HG02571 (cell line): ENCODE data around the gene CABP5.
"Not testable (repeated sequence)": the region's sequence is repeated elsewhere in the genome, so short reads cannot be mapped to it uniquely, and the experiment has no call there.

Source experiments
- ATAC-seq: cut with Tn5 transposase; IDR thresholded peaks from one replicate; pipeline ENCODE4 v1.9.1; 2021; ENCODE audit warnings: mild to moderate bottlenecking, moderate library complexity; ENCODE audit not compliant: unreplicated experiment

CABP5 gene

DNA sequence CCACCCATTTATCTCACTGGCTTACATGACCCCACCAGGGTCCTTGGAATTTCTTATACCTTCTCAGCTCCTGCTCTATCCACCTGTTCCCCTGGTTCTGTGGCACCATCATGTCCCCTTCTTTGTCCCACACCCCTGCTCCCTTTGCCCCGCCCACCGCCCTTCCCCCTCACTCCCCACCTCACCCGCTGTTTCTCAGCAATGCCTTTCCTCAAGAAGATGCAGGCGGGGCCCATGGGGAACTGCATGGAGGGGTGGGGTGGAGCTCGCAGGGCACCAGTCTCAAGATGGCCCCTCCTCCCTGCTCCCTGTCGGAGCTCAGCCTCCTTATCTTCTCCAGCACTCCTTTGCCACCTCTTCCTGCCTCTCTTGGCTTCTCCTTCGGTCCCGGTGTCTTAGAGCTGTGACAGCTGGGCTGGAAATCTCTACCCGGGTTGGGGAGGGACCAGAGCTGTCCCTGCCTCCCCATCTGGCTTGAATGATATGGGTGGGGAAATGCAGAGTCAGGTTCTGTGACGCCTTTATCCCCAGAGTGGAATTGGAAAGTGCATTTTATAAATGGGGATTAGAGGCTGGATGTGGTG is at the start of gene CABP5:
Gene CABP5, minus strand, starts transcription at position 405 of the 584 bp plus-strand sequence. Its CDS starts 157 bp downstream, at position 248.
- no peak for ATAC-seq

DNA sequence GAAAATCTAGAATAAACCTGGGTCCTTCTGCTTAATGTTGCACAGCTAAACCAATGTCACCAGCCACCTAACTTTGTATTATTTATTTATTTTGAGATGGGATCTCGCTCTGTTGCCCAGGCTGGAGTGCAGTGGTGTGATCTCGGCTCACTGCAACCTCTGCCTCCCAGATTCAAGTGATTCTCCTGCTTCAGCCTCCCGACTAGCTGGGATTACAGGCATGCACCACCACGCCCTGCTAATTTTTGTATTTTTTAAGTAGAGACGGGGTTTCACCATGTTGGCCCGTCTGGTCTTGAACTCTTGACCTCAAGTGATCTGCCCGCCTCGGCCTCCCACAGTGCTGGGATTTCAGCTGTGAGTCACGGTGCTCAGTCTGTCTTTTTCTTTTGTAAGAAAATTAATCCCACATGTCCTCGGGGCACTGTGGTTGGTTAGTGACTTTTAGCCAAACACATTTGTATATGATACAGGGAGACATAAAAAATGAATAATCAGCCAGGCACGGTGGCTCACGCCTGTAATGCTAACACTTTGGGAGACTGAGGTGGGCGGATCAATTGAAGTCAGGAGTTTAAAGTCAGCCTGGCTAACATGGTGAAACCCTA is 47.3 kb upstream of the CABP5 start:
- not testable (repeated sequence) for ATAC-seq

DNA sequence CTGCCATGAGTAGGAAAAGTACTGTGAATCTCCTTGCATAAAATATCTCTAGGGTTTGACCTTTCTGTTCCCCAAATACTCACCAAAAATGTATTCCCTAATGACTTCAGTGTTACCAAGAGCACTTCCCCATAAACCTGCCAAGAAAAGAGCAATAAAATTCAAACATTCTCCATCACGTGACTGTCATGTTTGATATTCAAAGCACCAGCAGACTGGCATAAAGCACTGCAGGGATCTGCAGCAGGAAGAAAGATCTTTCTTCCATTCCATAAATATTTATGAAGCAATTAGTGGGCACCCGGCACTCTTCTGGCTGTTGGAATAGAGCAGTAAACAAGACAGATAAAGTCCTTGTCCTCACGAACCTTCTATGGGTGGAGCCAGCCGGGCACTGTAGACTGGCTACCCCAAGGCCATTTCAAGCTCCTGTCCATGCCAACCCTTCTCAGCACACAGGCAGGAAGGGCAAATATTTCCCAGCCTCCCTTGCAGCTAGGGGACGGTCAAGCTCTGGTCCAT is 46.5 kb upstream of the CABP5 start:
- no peak for ATAC-seq

DNA sequence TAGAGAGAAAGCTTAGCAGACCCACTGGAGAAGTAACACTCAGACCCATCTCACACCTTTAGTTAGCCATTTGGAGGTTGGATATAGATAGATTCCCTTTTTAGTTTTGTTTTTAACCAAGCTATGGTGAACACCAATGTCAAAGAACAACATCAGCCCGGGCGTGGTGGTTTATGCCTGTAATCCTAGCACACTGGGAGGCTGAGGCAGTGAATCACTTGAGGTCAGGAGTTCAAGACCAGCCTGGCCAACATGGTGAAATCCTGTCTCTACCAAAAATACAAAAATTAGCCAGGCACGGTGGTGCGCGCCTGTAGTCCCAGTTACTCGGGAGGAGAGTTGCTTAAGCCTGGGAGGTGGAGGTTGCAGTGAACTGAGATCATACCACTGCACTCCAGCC is 45.1 kb upstream of the CABP5 start:
- not testable (repeated sequence) for ATAC-seq

DNA sequence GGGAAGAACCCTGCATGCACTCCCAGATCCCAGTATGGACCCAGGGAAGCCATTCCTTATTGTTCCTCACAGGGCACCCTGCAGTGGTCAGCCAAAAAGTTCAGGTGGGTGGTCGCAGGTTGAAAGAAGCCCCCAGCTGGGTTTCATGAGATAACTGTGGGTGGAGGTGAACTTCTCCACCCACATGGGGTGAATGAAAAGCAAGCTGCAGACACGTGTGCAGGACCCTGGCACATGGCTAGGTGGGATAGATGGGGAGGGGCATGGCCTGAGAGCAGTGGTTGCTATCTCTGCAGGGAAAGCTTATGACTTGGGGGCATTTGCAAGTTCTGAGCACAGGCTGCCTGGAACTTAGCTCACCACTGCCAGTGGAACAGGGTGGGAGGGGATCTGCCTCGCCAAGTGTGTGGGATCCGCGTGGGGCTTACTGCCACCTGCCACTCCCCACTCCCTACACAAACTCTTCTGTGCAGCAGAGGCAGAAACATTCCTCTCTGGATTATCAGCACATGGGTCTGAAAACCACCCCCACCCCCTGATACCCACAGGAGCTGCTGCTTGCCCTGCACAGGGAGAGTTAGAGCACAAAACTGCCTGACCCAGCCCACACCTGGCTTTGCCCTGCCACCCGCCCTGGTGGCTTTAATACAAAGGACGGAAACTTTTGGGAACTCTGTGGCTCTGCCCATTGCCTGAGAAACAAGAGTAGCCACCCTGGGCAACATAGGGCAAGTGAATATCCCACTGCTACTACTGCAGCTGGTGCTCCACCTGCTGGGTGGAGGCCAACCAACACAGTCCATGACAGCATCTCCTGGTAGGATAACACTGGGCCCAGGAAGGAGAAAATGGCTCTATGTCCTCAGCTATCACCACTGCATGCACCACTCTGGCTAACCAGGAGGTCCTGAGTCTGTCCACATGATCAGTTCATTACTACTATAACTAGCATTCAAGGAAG is 42.3 kb upstream of the CABP5 start:
- ATAC-seq, result no peak

DNA sequence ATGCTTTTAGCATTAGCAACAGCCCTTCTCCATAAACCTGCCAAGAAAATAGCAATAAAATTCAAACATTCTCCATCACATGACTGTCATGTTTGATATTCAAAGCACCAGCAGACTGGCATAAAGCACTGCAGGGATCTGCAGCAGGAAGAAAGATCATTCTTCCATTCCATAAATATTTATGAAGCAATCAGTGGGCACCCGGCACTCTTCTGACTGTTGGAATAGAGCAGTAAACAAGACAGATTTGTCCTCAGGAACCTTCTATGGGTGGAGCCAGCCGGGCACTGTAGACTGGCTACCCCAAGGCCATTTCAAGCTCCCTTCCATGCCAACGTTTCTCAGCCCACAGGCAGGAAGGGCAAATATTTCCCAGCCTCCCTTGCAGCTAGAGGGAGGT is 41.2 kb upstream of the CABP5 start:
- ATAC-seq, result no peak

DNA sequence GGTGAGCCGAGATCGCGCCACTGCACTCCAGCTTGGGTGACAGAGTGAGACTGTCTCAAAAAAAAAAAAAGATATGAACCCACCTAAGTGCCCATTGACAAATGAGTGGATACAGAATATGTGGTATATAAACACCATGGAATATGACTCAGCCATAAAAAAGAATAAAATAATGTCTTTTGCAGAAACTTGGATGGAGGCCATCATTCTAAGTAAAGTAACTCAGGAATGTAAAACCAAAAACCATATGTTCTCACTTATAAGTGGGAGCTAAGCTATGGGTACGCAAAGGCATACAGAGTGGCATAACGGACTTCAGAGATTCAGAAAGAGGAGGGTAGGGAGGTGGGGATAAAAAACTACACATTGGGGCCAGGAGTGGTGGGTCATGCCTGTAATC is 37.2 kb upstream of the CABP5 start:
- no peak for ATAC-seq

DNA sequence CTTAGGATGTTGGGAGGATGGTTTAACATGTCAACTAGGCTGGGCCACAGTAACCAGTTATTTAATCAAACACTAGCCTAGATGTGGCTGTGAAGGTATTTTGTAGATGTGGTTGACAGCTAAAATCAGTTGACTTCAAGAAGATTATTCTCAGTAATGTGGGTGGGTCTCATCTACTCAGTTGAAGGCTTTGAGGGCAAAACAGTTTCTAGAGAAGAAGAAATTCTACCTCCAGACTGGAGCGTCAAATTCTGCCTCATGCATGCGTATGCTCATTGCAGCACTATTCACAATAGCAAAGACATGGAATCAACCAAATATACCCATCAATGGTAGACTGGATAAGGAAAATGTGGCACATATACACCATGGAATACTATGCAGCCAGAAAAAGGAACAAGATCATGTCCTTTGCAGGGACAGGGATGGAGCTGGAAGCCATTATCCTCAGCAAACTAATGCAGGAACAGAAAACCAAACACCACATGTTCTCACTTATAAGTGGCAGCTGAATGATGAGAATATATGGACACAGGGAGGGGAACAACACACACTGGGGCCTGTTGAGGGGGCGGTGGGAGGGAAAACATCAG is 26.4 kb upstream of the CABP5 start:
- not testable (repeated sequence) for ATAC-seq

DNA sequence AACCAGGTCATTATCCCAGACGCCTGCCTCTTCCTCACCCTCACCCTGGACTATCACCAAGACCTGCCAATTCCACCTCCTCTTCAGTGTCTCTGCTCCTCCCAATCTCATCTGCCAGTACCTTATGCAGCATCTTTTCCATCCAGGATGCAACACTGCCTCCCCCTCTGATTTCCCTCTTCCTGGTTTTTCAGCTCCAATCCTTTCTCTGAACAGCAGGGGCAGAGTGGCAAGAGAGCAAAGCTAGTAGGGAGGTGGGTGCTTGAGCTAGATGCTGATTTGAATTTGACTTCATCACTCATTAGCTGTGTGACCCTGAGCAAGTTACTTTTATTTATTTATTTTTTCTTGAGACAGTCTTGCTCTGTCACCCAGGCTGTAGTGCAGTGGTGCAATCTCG is 25.6 kb upstream of the CABP5 start:
- no peak for ATAC-seq

DNA sequence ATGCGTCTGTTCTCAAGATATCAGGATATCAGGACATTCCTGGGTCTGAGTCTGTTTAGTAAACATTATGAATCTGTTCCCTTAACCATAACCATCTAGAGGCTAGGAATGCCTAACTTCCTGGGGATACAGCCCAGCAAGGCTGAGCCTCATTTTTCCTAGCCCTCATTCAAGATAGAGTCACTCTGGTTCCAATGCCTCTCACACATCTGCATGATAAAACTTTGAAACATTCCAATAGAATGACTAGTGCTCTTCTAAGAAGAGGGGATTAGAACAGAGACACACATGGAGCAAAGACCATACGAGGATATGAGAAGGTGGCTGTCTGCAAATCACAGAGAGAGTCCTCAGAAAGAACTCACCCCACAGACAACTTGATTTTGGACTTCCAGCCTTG is 20.6 kb upstream of the CABP5 start:
- ATAC-seq, result no peak

DNA sequence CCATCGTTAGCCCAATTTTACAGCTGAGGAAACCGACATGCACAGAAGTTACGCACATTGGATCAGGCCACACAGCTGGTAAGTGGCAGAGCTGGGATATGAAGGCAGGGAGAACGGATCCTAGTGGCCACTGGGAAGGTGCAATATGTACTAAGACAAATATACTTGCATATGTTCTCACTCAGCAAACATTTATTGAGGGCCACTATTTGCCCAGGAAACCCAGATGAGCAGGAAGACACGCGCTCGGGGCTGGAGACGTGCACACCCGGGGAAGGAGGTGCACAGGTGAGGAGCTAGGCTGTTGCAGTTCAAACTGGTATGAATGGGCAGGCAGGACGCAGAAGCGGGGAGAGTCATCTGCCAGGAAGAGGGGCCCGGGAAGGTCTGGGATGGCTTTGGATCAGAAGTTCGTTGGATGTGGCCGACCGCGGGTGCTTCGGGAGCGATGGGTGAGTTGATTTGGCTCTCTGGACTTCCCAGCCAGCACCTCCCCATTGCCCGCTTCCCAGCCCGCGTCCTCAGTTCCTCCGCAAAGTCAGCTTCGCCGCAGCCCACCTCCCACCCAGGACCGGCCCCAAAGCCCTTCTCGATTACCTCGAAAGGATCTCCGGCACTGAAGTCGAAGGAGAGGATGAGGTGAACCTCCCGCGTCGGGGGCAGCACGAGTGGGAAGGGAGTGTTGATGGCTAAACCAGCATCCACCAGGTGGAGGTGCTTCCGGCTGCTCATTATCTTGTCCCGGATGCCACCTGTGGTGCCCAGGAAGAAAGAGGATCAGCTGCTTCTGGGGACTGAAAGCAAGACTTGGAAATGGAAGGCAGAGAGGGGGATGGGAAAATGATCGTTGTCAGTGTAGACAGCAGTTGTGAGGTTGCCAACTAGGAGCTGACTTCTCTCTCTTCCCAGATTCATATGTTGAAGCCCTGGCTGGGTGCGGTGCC is 17.8 kb upstream of the CABP5 start:
- no peak for ATAC-seq

DNA sequence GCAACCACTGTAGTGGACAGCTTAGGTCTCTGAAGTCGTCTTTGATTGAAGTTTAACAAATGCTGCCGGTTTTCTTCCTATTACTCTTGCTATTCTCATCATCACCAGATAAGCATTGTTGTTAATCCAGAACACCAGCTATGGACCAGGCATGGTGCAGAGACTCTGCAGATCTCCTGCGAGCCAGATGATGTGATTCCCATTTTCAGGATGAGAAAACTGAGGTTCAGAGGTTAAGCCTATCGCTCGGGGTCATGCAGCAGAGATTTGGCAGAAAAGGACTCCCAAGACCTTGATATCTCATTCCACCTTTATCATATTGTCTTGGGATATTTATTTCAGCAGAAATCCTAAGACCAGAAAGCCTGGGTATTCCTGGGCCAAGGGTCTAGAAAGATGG is 16.5 kb upstream of the CABP5 start:
- no peak for ATAC-seq

DNA sequence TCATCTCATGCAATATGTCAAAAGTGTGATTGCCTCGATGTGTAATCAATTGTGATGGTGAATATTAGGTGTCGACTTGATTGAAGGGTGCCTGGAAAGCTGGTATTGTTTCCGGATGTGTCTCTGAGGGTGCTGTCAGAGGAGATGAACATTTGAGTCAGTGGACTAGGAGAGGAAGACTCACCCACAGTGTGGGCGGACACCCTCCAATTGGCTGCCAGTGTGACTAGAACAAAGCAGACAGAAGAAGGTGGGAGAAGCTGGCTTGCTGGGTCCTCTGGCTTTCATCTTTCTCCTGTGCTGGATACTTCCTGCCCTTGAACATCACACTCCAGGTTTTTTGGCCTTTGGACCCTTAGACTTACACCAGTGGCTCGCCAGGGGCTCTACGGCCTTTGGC is 15.5 kb upstream of the CABP5 start:
- no peak for ATAC-seq

DNA sequence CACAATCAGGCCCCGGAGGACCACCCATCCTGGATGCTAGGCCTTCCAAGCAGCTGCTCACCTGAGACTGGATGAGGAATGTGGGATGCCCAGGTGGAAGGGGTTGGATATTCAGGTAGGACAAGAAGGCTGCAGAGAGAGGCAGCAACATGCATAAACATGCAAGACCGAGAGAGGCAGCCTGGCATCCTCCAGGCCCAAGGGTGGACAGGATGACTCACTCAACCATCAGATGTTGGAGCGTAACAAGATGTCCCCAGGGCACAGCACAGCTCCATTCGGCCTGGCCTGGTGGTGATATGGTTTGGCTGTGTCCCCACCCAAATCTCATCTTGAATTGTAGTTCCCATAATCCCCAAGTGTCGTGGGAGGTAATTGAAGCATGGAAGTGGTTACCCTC is 10.0 kb upstream of the CABP5 start:
- ATAC-seq, result no peak

DNA sequence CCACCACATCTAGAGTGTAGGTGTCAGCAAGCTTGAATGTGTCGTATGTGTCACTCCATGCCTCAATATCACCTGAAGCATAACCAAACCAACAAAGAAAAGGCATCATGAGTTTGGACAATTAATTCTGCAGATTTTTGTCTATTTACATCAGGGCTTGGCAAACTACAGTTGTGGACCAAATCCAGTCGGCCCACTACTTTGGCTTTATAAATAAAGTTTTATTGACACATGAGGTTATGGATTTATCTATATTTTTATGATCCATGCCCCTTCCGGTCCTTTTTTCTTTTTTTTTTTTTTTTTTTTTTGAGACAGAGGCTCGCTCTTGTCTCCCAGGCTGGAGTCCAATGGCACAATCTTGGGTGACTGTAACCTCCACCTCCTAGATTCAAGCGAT is 9.2 kb upstream of the CABP5 start:
- ATAC-seq, result no peak

DNA sequence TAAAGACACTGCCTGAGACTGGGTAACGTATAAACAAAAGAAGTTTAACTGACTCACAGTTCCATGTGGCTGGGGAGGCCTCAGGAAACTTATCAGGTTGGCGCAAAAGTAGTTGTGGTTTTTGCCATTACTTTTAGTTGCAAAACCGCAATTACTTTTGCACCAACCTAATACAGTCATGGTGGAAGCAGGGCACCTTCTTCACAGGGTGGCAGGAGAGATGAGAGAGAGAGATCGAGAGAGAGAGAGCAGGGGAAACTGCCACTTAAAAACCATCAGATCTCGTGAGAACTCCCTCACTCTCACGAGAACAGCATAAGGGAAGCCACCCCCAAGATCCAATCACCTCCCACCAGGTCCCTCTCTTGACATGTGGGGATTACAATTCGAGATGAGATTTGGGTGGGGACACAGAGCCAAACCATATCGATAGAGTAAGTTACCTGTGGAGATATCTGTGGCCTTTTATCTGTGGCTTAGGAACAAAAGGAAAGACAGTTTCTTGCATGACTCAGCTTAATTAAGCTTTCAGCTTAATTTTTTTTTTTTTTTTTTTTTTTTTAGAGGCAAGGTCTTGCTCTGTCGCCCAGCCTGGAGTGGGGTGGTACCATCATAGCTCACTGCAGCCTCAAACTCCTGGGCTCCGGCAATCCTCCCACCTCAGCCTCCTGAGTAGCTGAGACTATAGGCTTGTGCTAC is 7.6 kb upstream of the CABP5 start:
- ATAC-seq, result no peak

DNA sequence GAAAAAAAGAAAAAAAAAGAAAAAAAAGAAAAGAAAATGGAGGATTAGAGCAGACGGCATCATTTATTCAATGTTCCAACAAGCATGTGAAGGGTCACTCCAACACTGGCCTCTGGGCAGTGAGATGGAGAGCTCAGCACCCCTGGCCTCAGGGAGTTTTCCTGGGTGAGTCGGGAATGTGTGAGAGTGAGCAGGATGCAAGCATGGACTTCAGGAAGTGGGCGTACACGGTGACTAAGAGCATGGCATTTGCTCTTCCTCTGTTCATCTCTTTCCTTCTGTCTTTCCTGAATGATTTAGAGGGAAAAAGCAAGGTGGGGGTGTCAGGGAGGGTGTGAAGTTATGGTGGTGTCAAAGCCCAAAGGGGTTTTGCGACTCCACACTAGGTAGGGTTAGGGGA is 682 bp upstream of the CABP5 start:
- ATAC-seq, result no peak

DNA sequence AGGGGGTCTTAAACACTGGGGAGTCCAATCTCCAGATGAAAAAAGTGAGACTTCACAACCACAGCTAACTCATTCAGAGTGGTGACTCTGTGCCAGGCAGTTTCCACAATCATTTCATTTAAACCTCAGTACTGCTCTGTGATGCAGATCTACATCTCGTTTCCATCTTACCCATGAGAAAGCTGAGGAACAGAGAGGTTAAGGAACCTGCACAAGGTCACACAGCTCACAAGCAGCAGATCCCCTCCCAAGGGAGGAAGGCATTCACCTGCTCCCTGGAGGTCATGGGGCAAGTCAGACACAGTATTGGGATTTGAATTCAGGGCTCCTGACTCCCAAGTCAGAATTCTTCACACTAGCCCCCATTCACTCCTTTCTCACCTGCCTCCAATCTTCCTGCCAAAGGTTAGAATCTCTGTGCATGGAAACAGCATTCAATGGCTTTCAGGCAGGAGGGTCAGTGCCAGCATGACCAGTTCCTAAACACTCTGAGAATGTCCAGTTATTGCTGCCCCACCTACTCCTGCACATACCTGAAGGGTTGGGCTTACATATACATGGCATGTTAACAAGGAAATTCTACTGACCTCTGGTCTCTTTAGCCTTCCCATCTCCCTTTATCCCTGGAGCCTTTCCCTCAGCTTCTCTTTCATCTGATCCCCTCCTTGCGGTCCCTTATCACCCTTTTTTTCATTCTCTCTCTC is 1.9 kb downstream of the CABP5 start:
- no peak for ATAC-seq

DNA sequence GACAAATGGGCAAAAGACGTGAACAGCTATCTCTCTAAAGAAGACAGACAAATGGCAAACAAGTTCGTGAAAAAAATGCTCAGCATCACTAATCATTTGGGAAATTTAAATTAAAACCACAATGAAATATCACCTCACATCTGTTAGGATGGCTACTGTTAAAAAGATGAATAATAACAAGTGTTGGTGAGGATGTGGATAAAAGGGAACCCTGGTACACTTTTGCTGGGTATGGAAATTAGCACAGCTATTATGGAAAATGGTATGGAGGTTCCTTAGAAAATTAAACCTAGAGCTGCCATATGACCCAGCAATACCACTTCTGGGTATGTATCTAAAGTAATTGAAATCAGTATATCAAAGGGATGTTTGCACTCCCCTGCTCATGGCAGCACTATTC is 7.1 kb downstream of the CABP5 start:
- ATAC-seq, result no peak
